ENCODE results near the gene MYO1B. TPM values are rescaled to one million over a fixed set of nuclear protein-coding genes. Genes with fewer than 3 reads are reported as not detected.

MYO1B gene
- total RNA-seq, 1 experiment from 2014 or later: 43.6 TPM

- no peak for TF ChIP-seq AR (CRISPR knock-in tag; IDR thresholded peaks at IDR 0.05)
- no peak for TF ChIP-seq ESRRA (CRISPR knock-in tag; IDR thresholded peaks at IDR 0.05; ENCODE audit: borderline replicate concordance)
- no peak for TF ChIP-seq SMAD3 (CRISPR knock-in tag; IDR thresholded peaks at IDR 0.05; ENCODE audit: borderline replicate concordance)
- no peak for TF ChIP-seq NFE2L1 (CRISPR knock-in tag; IDR thresholded peaks at IDR 0.05)
- TF ChIP-seq ETV6 (CRISPR knock-in tag; IDR thresholded peaks at IDR 0.05): no peak
- TF ChIP-seq, protein P1, sequence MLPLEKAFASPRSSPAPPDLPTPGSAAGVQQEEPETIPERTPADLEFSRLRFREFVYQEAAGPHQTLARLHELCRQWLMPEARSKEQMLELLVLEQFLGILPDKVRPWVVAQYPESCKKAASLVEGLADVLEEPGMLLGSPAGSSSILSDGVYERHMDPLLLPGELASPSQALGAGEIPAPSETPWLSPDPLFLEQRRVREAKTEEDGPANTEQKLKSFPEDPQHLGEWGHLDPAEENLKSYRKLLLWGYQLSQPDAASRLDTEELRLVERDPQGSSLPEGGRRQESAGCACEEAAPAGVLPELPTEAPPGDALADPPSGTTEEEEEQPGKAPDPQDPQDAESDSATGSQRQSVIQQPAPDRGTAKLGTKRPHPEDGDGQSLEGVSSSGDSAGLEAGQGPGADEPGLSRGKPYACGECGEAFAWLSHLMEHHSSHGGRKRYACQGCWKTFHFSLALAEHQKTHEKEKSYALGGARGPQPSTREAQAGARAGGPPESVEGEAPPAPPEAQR (CRISPR knock-in tag; IDR thresholded peaks at IDR 0.05): no peak
- TF ChIP-seq ZNF219 (CRISPR knock-in tag; IDR thresholded peaks at IDR 0.05; ENCODE audit: borderline replicate concordance): no peak
Observed at GRCh38 chr2:191215230-191215629, 30.0 kb upstream of the MYO1B start (continued).

DNA sequence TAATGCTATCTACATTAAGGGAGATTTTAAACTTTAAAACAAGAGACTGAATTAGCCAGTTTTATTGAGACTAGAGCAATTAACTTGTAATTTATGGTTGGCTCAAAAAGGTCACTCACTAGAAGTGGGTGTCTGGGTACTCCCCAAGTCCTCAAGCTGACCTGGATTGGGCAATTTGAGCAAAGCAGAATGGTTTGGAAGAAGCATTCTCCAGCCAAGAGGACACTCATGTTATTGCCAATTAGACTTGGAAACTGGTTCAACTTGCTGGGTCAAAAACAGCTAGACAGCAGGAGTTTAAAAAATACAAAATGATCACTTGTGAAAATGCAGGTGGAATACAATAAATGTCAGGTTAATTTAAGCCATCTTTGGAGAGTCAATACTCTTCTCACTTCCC lies 29.5 kb upstream of the MYO1B start:
- POLR2A ChIA-PET: no interaction called here
- H3K9me3 Mint-ChIP-seq: peaks cover 13% of the 10 kb centered on the region
- ATAC-seq (no peak), DNase-seq (ENCODE audit: low spot score) (no peak)
- H3K4me1 Mint-ChIP-seq: peaks cover 9% of the 10 kb centered on the region
- CTCF ChIA-PET: no interaction called here
- no peak overlapping the region for H3K27ac Mint-ChIP-seq
- peaks cover 2% of the 10 kb centered on the region; the same call in 1 of the 2 replicates for H3K36me3 Mint-ChIP-seq
- H3K27me3 Mint-ChIP-seq (ENCODE audit: low read depth): no peaks in the 10 kb centered on the region
- no peak overlapping the region for H3K4me3 Mint-ChIP-seq
- TF ChIP-seq ZBTB21 (CRISPR knock-in tag; IDR thresholded peaks at IDR 0.05; ENCODE audit: borderline replicate concordance) (no peak), ZNF532 (CRISPR knock-in tag; IDR thresholded peaks at IDR 0.05; ENCODE audit: borderline replicate concordance) (no peak), RELA (CRISPR knock-in tag; IDR thresholded peaks at IDR 0.05; ENCODE audit: borderline replicate concordance) (no peak), KAT7 (CRISPR knock-in tag; IDR thresholded peaks at IDR 0.05; ENCODE audit: borderline replicate concordance) (no peak), NR1H2 (CRISPR knock-in tag; IDR thresholded peaks at IDR 0.05) (no peak), CREB1 (CRISPR knock-in tag; IDR thresholded peaks at IDR 0.05) (no peak), ATF3 (CRISPR knock-in tag; conservative IDR thresholded peaks at IDR 0.05) (no peak), JUN (CRISPR knock-in tag; IDR thresholded peaks at IDR 0.05) (no peak), SMAD3 (CRISPR knock-in tag; IDR thresholded peaks at IDR 0.05; ENCODE audit: borderline replicate concordance) (no peak), HMGA2 (CRISPR knock-in tag; IDR thresholded peaks at IDR 0.05) (no peak), CREM (CRISPR knock-in tag; IDR thresholded peaks at IDR 0.05) (no peak), ZNF232 (CRISPR knock-in tag; IDR thresholded peaks at IDR 0.05) (no peak), ZNF396 (CRISPR knock-in tag; IDR thresholded peaks at IDR 0.05; ENCODE audit: borderline replicate concordance) (no peak), IRF1 (CRISPR knock-in tag; IDR thresholded peaks at IDR 0.05) (no peak), CBFB (CRISPR knock-in tag; IDR thresholded peaks at IDR 0.05; ENCODE audit: low read depth) (no peak), HMGXB4 (CRISPR knock-in tag; IDR thresholded peaks at IDR 0.05) (no peak), IRF2 (CRISPR knock-in tag; IDR thresholded peaks at IDR 0.05; ENCODE audit: borderline replicate concordance, low read depth) (no peak), TEAD1 (CRISPR knock-in tag; IDR thresholded peaks at IDR 0.05) (no peak)
- TF ChIP-seq, protein P2, sequence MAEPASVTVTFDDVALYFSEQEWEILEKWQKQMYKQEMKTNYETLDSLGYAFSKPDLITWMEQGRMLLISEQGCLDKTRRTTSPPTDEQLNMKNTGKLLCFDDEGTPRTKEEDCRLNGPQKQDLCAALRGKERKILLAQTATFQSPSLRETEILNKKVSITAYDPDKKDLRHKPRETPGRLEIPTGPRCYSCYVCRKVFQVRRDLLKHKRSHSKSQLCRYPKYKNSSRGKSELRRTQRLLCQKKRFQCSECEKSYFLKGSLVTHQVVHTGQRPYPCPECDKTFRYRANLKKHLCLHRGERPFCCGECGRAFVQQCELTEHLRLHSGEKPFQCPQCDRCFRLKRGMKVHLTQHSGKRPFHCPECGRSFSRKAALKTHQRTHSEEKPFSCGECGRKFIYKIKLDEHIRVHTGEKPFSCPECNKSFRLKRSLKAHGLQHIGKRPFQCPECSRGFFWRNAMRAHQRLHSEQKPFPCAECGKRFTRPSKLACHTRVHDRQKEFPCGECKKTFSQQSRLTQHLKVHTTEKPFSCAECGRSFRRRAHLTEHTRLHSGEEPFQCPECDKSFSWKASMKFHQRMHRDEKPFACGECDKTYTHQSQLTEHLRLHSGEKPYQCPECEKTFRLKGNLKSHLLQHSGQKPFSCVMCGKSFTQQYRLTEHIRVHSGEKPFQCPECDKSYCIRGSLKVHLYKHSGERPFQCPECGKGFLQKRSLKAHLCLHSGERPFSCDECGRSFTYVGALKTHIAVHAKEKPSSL (CRISPR knock-in tag; conservative IDR thresholded peaks at IDR 0.05): no peak
